GM21576 (cell line): ENCODE results near the gene GLMN.

Experiments
- ATAC-seq: cut with Tn5 transposase; IDR thresholded peaks from one replicate; pipeline ENCODE4 v1.9.1; 2021; ENCODE audit warnings: mild to moderate bottlenecking, moderate library complexity; ENCODE audit not compliant: unreplicated experiment

Gene GLMN

DNA sequence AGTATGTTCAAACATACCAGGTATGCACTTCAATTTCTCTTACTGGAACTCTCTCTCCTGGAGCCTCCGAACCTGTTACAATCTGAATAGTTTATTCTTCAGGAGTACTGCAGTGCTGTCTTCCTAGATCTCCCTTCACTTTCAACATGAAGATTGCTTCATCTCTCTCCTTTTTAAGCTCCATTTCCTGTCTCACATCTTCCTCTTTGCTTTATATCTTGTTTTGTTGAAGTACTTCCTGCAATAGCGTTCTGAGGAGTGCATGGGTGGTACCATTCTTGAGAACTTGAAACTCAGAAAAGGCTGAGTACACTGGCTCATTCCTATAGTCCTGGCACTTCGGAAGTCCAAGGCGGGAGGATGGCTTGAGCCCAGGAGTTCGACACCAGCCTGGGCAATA, 96.8 kb downstream of the GLMN start:
- ATAC-seq: no peak
